DND-41 (cell line): ENCODE measurements around the gene PHRF1.

Source experiments
- ATAC-seq: fragments of 200-7000 bp; cut with Tn5 transposase; 3 replicates; pipeline ENCODE4 v1.9.1; 2021; ENCODE audit warnings: low read depth; ENCODE audit not compliant: insufficient read depth
- DNase-seq: peaks from one replicate; pipeline ENCODE4 v3.0.0-alpha.2; 2020
- H2AFZ ChIP-seq: 2 replicates; pipeline ENCODE4 v1.6.0; 2012; ENCODE audit warnings: low read depth, low read length
- H3K27ac ChIP-seq: 2 replicates; pipeline ENCODE4 v1.5.1; 2012; ENCODE audit warnings: low read length, inconsistent platforms
- H3K27me3 ChIP-seq: fragments of 200-600 bp; sonication (generic); 2 replicates; pipeline ENCODE4 v1.6.0; 2012; ENCODE audit warnings: low read length, mild to moderate bottlenecking, inconsistent platforms; ENCODE audit not compliant: insufficient read depth, poor library complexity
- H3K36me3 ChIP-seq: 2 replicates; pipeline ENCODE4 v1.5.1; 2012; ENCODE audit warnings: low read length, inconsistent platforms; ENCODE audit not compliant: insufficient read depth
- H3K4me1 ChIP-seq: 2 replicates; pipeline ENCODE4 v1.5.1; 2012; ENCODE audit warnings: mild to moderate bottlenecking, low read length; ENCODE audit not compliant: insufficient read depth
- H3K4me2 ChIP-seq: 2 replicates; pipeline ENCODE4 v1.6.0; 2012; ENCODE audit warnings: mild to moderate bottlenecking, moderate library complexity, low read length, inconsistent platforms; ENCODE audit not compliant: insufficient read depth
- H3K4me3 ChIP-seq, 2 experiments: fragments of 200-600 bp in 1 of 2; shearing (Covaris generic) in 1 of 2; 2 replicates each; pipeline ENCODE4 v1.5.1; 2012 to 2016; ENCODE audit warnings: inconsistent platforms in 2 of 2, low read length in 2 of 2, mild to moderate bottlenecking in 2 of 2, low read depth in 1 of 2, moderate library complexity in 1 of 2
- H3K79me2 ChIP-seq: 2 replicates; pipeline ENCODE4 v1.6.0; 2012; ENCODE audit warnings: low read length, inconsistent platforms; ENCODE audit not compliant: insufficient read depth
- H3K9ac ChIP-seq: 2 replicates; pipeline ENCODE4 v1.6.0; 2012; ENCODE audit warnings: low read depth, mild to moderate bottlenecking, inconsistent platforms, low read length, moderate library complexity
- H3K9me3 ChIP-seq: 2 replicates; pipeline ENCODE4 v1.5.1; 2012; ENCODE audit warnings: low read length, moderate library complexity, mild to moderate bottlenecking, inconsistent platforms; ENCODE audit not compliant: insufficient read depth, severe bottlenecking
- H4K20me1 ChIP-seq: 2 replicates; pipeline ENCODE4 v1.6.0; 2012; ENCODE audit warnings: low read length; ENCODE audit not compliant: insufficient read depth
- EZH2 ChIP-seq: IDR thresholded peaks from 3 replicates; pipeline ENCODE4 v1.6.1; 2012; ENCODE audit warnings: borderline replicate concordance, low read depth, mild to moderate bottlenecking, moderate library complexity, low read length, inconsistent platforms; ENCODE audit not compliant: severe bottlenecking
- TF ChIP-seq, protein P1 (sequence below): IDR thresholded peaks from 2 replicates; pipeline ENCODE4 v1.5.1; 2012; ENCODE audit warnings: borderline replicate concordance, low read length, moderate library complexity, mild to moderate bottlenecking; ENCODE audit not compliant: poor library complexity, severe bottlenecking; ENCODE audit errors: extremely low read depth

Gene PHRF1

DNA sequence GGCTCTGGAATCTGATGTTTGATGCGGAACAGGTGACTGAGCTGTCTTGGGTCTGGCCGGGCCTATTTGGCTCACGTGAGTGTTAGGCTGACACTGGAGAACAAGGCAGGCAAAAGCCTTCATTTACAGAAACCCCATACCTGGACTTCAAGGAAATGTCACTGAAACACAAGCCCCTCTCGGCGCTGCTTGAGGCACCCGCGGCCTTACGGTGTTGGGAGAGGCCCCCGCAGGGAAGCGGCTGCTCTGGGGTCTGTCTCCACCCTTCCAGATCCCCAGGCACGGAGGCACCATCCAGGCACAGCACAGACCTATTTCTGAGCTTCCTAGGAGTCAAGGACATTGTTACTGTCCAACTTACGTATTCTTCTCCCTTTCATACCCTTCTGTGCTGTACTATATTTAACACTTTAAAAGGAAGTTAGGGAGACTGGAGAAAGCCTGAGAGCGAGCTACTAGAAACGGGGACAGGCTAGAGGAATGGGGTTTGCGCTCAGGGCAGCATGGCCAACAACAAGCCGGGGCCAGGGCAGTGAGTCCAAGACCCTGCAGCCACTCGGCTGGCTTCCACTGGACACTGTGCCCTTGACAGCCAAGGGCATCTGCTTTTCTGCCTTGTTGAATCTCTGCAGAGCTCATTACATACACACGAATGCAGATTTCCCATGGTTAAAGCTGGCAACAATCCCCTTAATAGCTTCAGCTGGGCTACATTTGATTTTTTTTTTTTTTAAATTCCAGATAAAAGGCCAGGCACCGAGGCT, 84.6 kb downstream of the PHRF1 start:
- DNase-seq = no peak
- no peak overlapping the region for H3K9ac ChIP-seq
- H3K4me2 ChIP-seq = no peak overlapping the region
- no peak for ATAC-seq
- no peak overlapping the region for H2AFZ ChIP-seq
- peaks cover 84% of the 10 kb centered on the region for H3K36me3 ChIP-seq
- no peaks in the 10 kb centered on the region for H3K9me3 ChIP-seq
- H3K27ac ChIP-seq = no peak overlapping the region
- TF ChIP-seq EZH2 = no peak
- TF ChIP-seq, protein P1, sequence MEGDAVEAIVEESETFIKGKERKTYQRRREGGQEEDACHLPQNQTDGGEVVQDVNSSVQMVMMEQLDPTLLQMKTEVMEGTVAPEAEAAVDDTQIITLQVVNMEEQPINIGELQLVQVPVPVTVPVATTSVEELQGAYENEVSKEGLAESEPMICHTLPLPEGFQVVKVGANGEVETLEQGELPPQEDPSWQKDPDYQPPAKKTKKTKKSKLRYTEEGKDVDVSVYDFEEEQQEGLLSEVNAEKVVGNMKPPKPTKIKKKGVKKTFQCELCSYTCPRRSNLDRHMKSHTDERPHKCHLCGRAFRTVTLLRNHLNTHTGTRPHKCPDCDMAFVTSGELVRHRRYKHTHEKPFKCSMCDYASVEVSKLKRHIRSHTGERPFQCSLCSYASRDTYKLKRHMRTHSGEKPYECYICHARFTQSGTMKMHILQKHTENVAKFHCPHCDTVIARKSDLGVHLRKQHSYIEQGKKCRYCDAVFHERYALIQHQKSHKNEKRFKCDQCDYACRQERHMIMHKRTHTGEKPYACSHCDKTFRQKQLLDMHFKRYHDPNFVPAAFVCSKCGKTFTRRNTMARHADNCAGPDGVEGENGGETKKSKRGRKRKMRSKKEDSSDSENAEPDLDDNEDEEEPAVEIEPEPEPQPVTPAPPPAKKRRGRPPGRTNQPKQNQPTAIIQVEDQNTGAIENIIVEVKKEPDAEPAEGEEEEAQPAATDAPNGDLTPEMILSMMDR = no peak
- no peak overlapping the region for H3K4me3 ChIP-seq
- H3K79me2 ChIP-seq = peaks cover 20% of the 10 kb centered on the region
- no peaks in the 10 kb centered on the region for H3K4me1 ChIP-seq
- H4K20me1 ChIP-seq = peaks cover 41% of the 10 kb centered on the region
- H3K27me3 ChIP-seq = no peaks in the 10 kb centered on the region
